Hematopoietic multipotent progenitor cell treated with erythropoietin and hydrocortisone succinate and interleukin-3 and kit ligand, for 17 days (in vitro differentiated cells): ENCODE data around the gene ACBD3.

Source experiments
- DNase-seq: peaks from one replicate; pipeline ENCODE4 v3.0.0-alpha.2; 2015; ENCODE audit warnings: low spot score

Gene ACBD3

GRCh38 chr1:226111883-226112261 is 74.7 kb downstream of the ACBD3 start:
- no peak for DNase-seq

- no peak for DNase-seq
Observed at GRCh38 chr1:226111098-226111882, 75.3 kb downstream of the ACBD3 start.

GRCh38 chr1:226110249-226111097 is 76.1 kb downstream of the ACBD3 start:
- DNase-seq: no peak

- DNase-seq: no peak
Observed at GRCh38 chr1:226109829-226110248, 76.7 kb downstream of the ACBD3 start.

- DNase-seq: no peak
Observed at GRCh38 chr1:226108935-226109828, 77.4 kb downstream of the ACBD3 start.

GRCh38 chr1:226107471-226108460 is 78.8 kb downstream of the ACBD3 start:
- no peak for DNase-seq

GRCh38 chr1:226104671-226105121 is 81.8 kb downstream of the ACBD3 start:
- DNase-seq: no peak

- peak; percentile 37 for DNase-seq
Observed at GRCh38 chr1:226100436-226101391, 85.8 kb downstream of the ACBD3 start.

GRCh38 chr1:226098870-226099835 is 87.4 kb downstream of the ACBD3 start:
- DNase-seq: no peak

GRCh38 chr1:226097866-226098625 is 88.5 kb downstream of the ACBD3 start:
- DNase-seq: no peak

GRCh38 chr1:226095286-226095685 is 91.3 kb downstream of the ACBD3 start:
- DNase-seq: no peak
